Measurements from ENCODE around the gene RTEL1.

Gene RTEL1

GRCh38 chr20:63741676-63742380 is 83.7 kb downstream of the RTEL1 start:
- no peak for DNase-seq (ENCODE audit: low read depth)

- DNase-seq (ENCODE audit: low read depth) = no peak
Measured at GRCh38 chr20:63742381-63743024, 84.4 kb downstream of the RTEL1 start.

- no peak for DNase-seq (ENCODE audit: low read depth)
Measured at GRCh38 chr20:63743210-63743970, 85.3 kb downstream of the RTEL1 start.

GRCh38 chr20:63744158-63744557 is 86.0 kb downstream of the RTEL1 start:
- no peak for DNase-seq (ENCODE audit: low read depth)

GRCh38 chr20:63744574-63745423 is 86.7 kb downstream of the RTEL1 start:
- DNase-seq (ENCODE audit: low read depth) = no peak

- no peak for DNase-seq (ENCODE audit: low read depth)
Measured at GRCh38 chr20:63745424-63745805, 87.3 kb downstream of the RTEL1 start.

Measured in HS-5 (cell line).